CD4-positive, alpha-beta T cell treated with Interleukin-1 beta for 1 hour (primary cell): ENCODE results near the gene ADPRH.
"Not testable (repeated sequence)": the region's sequence is repeated elsewhere in the genome, so short reads cannot be mapped to it uniquely, and the experiment has no call there.

Source experiments
- DNase-seq, 2 donors: peaks; one replicate each; pipeline ENCODE4 v3.0.0-alpha.2; 2020 to 2022

The ADPRH gene

DNA sequence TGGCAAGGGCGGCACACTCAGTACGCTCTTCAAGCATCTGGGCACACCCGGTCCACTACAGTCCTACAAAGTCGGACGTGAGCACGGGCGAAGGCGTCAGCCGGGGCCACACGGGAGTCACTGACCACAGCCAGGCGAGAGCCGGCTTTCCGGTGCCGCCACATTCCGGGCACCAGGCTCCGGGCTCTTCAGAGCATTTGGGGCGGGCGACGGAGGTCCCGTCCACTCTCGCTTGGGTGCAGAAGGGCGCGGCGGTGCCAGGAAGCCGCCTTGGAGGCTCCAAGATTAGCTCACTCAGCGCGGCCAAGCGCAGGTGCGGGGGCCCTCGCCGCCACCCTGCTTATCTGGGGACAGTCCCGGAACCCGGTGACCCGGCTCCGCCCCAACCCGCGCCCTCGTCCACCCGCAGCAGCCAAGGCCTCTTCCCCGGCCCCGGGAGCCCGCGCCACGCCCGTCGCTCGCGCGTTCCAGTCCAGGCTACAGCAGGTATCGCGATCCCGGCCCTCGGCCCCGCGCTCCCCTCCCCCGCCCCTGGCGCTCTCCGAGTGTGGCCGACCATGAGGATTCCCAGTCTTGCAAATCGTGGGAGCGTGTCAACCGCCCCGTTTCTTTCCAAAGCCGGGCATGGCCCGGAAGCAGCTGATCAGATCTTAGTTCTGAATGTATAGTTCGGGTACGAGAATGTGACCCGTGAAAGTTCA, at the start of gene ADPRH:
ADPRH (plus strand) TSS at position 127 of the 701 bp plus-strand sequence. CDS start 2,678 bp downstream, outside the sequence.
- peak; percentile 55 to 75 for DNase-seq

DNA sequence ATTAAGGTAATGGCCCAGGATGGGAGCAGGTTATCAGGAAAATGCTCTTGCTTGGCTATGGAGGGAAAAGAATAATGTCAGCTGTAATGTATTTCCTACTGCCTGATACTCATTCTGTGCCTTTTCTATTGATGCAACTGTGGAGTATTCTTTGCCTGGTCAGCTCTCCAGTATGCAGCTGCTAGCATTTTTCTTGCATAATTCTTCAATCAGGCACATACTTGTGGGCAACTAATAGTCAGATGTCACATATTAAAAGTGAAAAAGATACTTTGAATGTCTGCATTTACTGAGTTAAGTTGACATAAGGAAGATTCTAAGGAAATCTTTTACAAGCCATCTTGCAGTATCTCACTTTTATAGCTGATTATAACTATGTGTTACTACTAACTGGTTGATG, 49.4 kb upstream of the ADPRH start:
- DNase-seq: no peak

DNA sequence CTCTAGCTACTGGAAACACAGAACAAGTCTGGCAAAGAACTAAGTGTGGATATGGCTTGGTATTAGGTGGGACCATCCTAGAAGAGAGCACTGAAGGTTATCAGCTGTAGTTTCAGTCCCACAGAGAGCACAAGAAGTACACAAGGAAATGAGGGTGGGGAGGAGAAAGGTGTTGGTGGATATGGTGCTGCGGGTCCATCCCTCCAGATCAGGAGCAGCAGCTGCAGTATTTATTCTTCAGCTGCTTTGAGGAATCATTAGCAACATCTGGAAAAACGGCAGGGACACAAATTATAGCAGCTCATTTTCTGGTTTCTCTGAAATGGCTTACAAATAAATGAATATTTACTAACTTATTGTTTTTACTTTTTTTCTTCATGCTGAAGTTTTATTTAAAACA, 48.8 kb upstream of the ADPRH start:
- no peak for DNase-seq

DNA sequence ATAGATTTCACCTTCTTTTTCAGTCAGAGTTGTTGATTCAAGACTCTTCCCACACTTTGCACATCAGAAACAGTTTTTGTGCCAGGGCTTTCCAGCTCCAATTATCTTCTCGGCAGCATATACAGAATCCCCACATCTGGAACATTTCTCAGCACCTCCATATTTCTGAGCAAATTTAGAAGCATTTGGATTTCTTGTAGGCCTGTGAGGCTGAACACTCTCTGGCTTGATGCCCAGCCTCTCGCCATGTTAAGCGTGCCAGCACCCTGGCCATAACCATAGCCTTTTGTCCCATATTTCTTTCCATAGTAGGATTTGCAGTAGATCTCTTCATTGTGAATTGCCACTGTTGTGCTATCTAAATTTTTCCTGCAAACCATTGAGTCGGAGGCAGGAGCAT, 48.1 kb upstream of the ADPRH start:
- no peak for DNase-seq

DNA sequence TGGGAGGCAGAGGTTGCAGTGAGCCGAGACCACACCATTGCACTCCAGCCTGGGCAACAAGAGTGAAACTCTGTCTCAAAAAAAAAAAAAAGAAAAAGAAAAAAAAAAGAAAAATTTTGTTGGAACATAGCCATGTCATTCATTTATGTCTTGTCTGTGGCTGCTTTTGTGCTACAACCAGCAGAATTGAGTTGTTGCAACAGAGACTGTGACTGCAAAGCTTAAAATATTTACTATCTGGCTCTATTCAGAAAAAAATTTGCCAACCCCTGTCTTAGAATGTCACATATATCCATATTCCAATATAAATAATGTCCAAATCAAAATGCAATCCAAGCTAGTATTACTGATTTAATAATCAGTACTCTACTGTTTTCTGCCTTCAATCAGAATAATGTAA, 45.0 kb upstream of the ADPRH start:
- DNase-seq: no peak

DNA sequence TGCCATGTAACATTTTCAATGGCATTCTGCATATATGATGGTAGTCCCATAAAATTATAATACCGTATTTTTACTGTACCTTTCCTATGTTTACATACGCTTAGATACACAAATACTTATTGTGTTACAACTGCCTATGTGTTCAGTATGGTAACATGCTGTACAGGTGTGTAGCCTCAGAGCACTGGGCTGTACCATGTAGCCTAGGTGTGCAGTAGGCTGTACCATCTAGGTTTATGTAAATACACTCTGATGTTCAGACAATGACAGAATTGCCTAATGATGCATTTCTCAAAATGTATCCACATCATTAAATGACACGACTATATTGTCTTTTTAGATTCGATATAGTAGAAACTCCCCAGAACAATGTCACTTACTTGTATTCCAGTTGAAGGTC, 42.5 kb upstream of the ADPRH start:
- no peak for DNase-seq

DNA sequence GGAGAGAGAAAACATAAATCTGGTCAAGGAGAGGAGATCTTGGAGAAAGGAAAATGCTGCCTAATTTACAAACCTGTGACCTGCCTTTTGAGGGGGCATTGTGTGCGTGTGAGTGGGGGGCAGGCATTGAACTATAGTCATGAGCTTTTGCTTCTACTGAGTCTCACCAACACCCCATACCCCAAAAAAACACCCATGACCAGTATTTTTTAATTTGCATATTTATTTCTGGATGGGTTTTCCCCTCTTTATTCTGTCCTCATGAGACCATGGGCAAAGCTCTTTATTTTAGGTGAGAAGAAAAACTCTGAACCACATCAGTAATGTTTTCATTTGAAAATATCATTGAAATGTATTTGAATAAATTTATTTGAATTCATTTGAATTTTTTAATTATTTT, 40.5 kb upstream of the ADPRH start:
- DNase-seq: no peak

DNA sequence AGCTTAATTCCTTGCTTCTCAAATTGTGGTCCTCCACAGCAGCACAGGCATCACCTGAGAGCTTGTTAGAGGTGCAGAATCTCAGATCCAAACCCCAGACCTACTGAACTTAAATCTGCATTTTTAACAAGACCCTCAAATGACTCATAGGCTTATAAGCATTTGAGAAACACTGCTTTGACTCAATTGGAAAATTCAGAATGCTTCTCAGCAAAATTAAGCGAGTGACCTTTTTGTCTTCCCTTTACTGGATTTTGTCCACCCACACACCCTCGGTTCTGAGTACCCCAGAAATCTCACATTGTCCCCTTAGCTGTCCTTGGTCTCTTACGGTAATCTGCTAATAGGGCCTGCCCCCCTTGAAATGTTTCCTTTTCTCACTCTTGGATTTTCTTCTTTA, 37.7 kb upstream of the ADPRH start:
- DNase-seq: no peak

DNA sequence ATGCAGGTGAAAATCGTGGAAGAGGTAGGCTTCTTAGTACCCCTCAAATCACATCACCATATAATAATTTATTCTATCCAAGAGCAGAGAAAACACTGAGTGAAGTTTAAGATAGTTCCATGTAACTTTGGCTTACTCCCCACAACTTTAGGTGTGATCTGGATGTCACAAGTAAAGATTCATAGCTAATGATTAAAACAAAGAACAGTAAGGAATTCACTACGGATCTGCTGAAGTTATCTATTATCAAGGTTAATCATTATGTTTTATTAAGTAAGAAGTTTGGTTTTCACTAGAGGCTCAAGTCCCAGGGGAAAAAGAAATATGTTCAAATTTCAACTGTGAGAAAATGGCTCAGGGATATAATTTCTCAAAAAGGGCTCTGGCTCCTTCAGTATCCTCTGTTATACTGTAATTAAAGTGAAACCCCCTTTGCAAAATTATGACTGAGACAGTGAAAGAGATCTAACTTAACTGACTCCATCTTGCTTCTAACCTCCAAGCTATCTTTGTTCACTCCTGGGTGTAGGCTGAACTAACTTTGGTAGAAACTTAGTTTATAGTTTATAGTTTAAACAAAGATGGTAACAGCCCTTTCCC, 37.0 kb upstream of the ADPRH start:
- no peak for DNase-seq

DNA sequence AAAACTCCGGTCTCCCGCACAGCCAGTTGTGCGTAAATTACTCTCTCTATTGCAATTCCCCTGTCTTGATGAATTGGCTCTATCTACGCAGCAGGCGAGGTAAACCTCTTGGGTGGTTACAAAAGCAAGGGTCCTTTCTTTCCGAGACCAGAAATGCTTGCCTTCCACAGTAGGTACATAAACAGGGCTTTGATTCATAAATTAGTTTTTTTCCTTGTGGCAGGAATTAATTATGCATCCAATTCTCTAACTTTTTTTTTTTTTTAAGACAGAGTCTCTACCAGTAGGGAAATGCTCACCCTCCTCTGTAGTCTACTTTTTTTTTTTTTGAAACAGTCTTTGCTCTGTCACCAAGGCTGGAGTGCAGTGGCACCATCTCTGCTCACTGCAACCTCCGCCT, 36.1 kb upstream of the ADPRH start:
- no peak for DNase-seq

DNA sequence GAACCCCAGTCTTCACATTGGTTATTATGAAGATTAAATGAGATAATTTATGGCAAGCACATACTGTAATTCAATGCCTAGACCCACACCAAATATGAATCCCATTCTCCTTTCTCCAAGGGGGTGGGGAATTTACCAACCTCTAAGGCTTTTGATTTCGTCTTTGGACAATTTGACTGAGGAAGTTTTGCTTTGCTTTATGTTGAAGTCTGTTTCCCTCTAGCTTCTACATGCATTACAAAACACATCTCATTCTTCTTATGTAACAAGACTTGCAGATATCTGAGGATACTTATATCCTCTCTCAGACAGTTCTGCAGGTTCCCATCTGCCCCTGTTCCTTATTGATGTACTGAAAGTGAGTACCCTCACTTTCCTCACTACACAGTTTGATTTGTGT, 32.1 kb upstream of the ADPRH start:
- DNase-seq: no peak

DNA sequence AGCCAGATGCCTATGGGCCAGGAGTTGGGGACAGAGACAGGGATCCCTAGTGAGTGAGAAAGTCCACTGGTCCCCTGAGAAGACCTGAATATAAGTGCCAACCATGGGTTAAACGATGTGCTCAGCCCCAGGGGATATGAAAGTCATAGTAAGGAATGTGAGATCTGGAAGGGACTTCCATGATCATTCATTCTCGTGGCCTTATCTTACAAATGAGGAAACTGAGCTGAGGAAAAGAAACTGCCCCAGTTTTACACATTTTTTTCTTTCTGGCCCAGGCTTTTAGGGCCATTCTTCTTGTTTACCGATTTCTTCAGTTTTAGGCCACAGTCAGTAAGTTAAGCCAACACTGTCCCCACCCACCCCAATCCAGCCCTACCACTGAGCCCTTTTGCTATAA, 31.0 kb upstream of the ADPRH start:
- DNase-seq: no peak

DNA sequence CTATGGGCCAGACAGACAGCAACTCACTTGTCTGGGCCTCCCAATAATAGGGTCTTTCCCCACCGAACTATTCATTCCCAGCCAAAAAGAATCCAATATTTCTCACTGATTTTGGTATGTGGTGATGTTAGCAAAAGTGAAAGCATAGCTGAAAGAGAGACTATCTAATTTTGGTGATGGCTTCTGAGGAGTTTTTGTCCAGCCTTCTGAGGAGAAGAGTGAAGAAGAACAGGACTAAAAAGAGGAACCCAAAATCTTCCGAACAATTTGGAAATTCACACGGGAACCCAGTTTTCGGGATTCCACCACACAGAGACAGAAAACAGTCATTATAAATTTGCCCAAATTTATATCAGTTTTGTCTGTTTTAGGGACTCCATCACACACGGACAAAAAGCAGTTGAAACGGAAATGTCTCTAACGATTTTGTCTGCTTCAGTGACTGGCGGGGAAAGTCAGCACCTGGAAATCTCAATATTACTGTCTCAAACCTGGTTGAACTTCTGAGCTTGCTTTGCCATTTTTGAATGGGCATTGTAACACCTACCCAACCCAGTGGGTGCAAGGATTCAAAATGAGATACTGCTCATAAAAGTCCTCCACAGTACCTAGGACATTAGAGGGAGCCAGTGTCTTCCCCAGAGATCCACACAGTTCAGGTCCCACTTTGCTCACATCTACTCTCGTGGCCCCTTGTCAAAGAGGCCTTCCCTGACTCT, 28.9 kb upstream of the ADPRH start:
- DNase-seq: no peak

DNA sequence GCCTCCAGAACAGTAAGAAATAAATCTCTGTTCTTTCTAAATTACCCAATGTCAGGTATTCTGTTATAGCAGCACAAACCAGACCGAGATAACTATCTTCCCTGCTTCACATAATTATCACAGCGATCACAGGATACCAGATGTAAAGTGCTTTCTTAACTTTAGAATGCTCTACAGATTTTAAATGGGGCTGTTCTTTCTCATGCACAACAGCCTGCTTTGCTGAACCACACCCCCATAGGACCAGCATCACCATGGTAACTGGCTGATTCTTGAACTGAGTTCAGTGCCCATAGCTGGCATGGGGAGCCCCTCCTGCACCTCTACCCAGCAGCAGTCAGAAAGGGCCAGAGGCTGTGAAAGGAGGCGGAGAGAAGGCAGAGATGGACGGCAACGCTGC, 27.7 kb upstream of the ADPRH start:
- no peak for DNase-seq

DNA sequence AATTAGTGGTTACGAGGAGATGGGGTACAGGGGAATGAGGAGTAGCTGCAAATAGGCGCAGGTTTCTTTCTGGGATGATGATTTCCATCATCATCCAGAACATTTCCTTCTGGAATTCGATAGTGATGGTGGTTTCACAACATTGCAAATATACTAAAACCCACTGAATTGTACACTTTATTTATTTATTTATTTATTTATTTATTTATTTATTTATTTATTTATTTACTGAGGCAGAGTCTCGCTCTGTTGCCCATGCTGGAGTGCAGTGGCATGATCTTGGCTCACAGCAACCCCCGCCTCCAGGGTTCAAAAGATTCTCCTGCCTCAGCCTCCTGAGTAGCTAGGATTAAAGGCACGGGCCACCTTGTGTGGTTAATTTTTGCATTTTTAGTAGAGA, 26.4 kb upstream of the ADPRH start:
- not testable (repeated sequence) for DNase-seq

DNA sequence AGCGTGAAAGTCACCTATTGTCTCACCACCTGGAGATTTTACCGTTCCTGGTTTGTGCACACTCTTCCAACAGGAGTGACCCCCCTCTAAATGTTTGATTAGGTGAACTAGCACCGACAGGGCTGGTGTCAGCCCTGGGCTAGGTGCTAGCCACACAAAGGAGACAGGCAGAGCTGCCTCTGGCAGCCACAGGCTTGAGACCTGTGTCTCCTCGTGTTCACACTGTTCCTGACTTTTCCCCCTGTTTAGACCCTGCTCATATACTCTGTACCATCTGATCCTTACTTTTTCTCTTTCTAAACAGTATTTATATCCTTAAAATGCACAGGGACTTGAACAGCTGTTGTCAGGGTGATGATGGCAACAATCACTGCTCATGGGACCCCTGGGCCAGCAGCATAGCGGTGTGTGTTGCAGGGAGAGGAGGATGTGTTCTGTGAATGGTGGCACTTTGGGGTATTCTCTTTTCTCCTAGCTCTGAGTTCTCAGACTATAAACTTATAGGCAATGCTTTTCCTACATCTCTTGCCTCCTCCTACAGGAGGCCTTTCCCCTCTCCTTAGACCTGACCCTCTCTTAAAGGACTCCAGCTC, 25.4 kb upstream of the ADPRH start:
- DNase-seq: no peak

DNA sequence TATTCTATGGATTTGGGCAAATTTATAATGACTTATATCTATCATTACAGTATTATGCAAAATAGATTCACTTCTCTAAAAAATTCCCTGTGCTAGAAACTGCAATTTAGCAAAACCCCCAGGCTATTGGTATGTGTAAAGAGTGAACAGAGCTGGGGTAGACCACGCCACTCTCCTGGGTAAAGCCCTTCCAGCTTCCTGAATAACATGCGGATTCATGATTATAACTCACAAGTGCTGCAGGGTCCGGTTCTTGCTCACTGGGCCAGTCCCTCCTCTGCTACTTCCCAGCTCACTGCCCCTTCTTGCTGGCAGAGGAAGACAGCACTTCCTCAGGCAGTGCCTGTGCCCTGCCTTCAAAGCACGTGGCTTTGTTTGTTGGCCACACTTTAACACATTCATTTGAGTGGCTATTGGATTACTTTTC, 24.0 kb upstream of the ADPRH start:
- peak in 1 of 2 donors; percentile 67 for DNase-seq

DNA sequence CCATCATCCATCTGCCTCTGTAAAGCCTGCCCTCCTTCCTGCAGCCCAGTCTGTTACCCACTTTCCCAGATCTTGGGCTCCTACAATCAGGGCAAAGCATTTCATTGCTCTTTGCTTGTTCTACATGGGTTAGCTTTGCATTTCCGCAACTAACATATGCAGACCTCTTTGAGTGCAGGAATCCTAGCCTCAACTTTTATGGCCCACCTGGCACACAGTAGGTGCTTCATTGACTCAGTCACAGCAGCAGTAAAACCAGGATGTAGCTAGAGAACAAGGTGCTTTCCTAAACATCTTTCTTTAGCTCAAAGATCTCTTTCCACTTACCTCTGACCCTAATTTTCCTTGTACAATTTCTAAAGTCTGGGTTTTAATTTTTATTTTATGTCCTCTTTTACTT, 23.4 kb upstream of the ADPRH start:
- no peak for DNase-seq

DNA sequence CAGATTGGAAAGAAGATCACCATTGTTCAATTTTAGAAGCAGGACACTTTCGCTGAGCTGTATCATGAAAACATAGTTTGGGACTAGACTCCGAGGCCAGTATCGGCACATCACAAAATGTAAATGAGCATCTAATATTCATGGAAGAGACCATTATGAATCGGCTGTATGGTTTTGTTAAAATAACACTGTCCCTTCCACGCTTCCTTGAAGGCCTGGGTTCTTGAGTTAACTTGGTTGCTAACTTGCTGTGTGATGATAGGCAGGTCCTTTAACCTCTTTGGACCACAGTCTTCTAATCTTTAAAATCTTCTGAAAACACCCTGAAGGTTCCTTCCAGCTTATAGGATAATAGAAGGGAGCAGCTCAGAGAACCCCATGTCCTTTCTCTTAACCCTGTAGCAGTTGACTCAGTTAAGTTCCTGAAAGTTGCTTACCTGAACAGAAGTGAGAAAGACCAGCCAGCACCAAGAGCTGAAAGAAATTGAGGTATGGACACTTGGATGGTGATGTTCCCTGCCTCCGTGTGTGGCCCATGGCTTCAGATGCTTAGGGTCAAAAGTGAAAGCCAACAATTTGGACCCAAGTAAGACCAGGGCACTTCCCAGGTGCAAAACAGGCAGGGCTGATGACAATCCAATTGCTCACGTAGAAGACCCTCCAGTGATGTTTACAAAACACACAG, 22.0 kb upstream of the ADPRH start:
- no peak for DNase-seq

DNA sequence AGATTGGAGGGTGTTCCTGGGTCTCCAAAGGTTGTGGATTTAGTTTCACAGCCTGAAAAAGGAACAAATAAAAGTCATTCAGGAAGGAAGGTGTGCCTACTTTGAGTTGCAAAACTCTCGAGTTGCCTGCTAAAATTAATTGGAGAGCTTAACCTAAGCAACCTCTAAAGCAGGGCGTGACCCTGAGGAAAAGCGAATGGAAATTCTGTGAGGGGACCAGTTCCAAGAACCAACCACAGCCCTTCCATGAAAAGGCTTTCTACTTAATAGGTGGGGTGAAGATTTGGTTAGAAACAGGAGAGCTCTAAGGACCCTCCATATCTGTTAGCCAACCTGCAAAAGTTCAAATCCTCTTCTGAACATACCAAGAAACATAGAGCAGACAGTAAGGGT, 21.4 kb upstream of the ADPRH start:
- no peak for DNase-seq

DNA sequence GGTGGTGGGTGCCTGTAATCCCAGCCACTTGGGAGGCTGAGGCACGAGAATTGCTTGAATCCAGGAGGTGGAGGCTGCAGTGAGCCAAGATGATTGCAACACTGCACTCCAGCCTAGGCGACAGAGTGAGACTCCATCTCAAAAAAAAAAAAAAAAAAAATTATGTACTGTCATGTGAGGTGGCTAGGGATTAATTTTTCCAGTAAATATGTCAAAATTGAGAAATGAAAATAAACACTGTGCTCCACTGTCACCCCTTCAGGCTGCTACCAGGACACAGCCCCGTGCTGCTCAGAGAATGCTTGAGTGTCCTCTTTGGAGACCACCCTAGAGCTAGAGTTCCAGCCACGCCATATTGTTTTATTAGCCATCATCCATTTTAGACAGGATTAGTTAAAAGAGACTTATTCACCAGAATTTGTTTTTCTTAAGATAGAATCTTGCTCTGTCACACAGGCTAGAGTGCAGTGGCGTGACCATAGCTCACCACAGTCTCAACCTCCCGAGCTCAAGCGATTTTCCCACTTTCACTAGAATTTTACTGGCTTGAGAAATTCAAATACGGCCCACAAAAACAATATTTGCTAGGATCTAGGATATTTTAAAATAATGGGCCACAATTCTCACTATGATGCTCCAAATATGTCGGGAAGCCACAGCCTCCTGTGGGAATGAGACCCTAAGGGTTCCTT, 20.5 kb upstream of the ADPRH start:
- DNase-seq: no peak

DNA sequence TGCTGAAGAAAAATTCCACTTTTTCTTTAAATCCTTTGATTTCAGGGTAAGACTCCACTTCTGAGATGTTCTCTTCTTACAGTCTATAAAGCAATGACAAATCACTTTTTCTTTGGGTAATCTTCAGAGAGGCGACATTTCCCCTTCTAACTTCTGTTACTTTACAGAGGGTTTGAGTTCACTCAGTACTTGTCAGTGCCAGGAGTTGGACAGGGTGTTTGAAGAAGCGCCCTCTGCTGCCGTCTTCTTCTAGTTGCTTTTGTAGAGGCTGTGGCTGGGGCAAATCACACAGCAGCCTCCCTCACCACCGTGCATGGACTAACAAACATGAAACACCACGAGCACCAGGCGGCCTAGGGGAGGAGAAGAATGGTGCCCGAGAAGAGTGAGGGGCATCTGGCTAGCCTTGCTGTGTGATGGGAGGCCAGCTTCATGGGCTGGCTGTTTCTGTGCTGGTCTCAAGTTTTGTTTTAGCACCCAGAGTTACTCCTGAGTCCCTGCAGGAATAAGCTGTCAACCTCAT, 19.8 kb upstream of the ADPRH start, which contains the start of gene CD80:
CD80 (minus strand) TSS at position 174 of the 523 bp plus-strand sequence. CDS start 1,886 bp downstream, outside the sequence.
- peak; percentile 66 to 79 for DNase-seq
